WTC11 (cell line): Measurements from ENCODE around the gene INHBC. TPM values are rescaled to one million over a fixed set of nuclear protein-coding genes. Genes with fewer than 3 reads are reported as not detected.

ENCODE experiments used
- ATAC-seq: fragments of 200-7000 bp; cut with Tn5 transposase; 2 replicates; pipeline ENCODE4 v1.10.0; 2021; ENCODE audit warnings: mild to moderate bottlenecking, moderate library complexity
- CTCF ChIA-PET: fragments of 300-600 bp; sonication (Branson Sonifier 250); formaldehyde crosslinking; loops from one replicate; lab custom pipeline; 2021; ENCODE audit warnings: antibody characterized with exemption; lab: Charles Lee
- POLR2A ChIA-PET: fragments of 350-600 bp; sonication (Branson Sonifier 250); formaldehyde crosslinking; loops from one replicate; lab custom pipeline; 2021; ENCODE audit warnings: antibody characterized with exemption; lab: Charles Lee
- DNase-seq: peaks from one replicate; pipeline ENCODE4 v3.0.0; 2021; ENCODE audit warnings: low spot score
- H3K27ac Mint-ChIP-seq: 2 replicates; pipeline ENCODE4 v1.8.0; 2021; ENCODE audit warnings: mixed read lengths
- H3K27me3 Mint-ChIP-seq: 2 replicates; pipeline ENCODE4 v1.8.0; 2021; ENCODE audit warnings: low read depth, mild to moderate bottlenecking, moderate library complexity, mixed read lengths
- H3K36me3 Mint-ChIP-seq: 2 replicates; pipeline ENCODE4 v1.8.0; 2021; ENCODE audit warnings: mixed read lengths
- H3K4me1 Mint-ChIP-seq: 2 replicates; pipeline ENCODE4 v1.8.0; 2022; ENCODE audit warnings: mixed read lengths
- H3K4me3 Mint-ChIP-seq: 2 replicates; pipeline ENCODE4 v1.8.0; 2021; ENCODE audit warnings: mild to moderate bottlenecking, moderate library complexity, mixed read lengths
- H3K9me3 Mint-ChIP-seq: 2 replicates; pipeline ENCODE4 v1.8.0; 2021; ENCODE audit warnings: mixed read lengths
- ESRRA ChIP-seq: sonication (generic); formaldehyde crosslinking; IDR thresholded peaks from 2 replicates; pipeline ENCODE4 v1.8.1; 2022; ENCODE audit warnings: mild to moderate bottlenecking, missing genetic modification reagents, borderline replicate concordance
- FOXP1 ChIP-seq: sonication (generic); formaldehyde crosslinking; IDR thresholded peaks from 2 replicates; pipeline ENCODE4 v1.8.0; 2022; ENCODE audit warnings: missing genetic modification reagents, mild to moderate bottlenecking, moderate library complexity, borderline replicate concordance
- GRHL2 ChIP-seq: fragments of 250-450 bp; sonication (Bioruptor Pico); IDR thresholded peaks from 2 replicates; pipeline ENCODE4 v1.8.0; 2022; ENCODE audit warnings: mild to moderate bottlenecking, moderate library complexity; ENCODE audit not compliant: insufficient replicate concordance, severe bottlenecking
- JUN ChIP-seq: sonication (generic); formaldehyde crosslinking; IDR thresholded peaks from 2 replicates; pipeline ENCODE4 v1.8.0; 2023; ENCODE audit warnings: mild to moderate bottlenecking, missing genetic modification reagents
- NFE2L1 ChIP-seq: sonication (generic); formaldehyde crosslinking; IDR thresholded peaks from 2 replicates; pipeline ENCODE4 v1.8.1; 2023; ENCODE audit warnings: missing genetic modification reagents
- PRRX2 ChIP-seq: fragments of 250-450 bp; sonication (Bioruptor Pico); IDR thresholded peaks from 2 replicates; pipeline ENCODE4 v1.8.0; 2021; ENCODE audit warnings: mild to moderate bottlenecking
- SMAD3 ChIP-seq: sonication (generic); formaldehyde crosslinking; IDR thresholded peaks from 2 replicates; pipeline ENCODE4 v1.8.0; 2022; ENCODE audit warnings: missing genetic modification reagents, mild to moderate bottlenecking, borderline replicate concordance
- SP1 ChIP-seq: sonication (generic); formaldehyde crosslinking; conservative IDR thresholded peaks from 2 replicates; pipeline ENCODE4 v1.8.1; 2022; ENCODE audit warnings: missing genetic modification reagents
- TP53 ChIP-seq: sonication (generic); formaldehyde crosslinking; IDR thresholded peaks from 2 replicates; pipeline ENCODE4 v1.8.1; 2023; ENCODE audit warnings: mild to moderate bottlenecking, missing genetic modification reagents
- total RNA-seq: library from RNA; stranded (reverse); gene quantifications from 3 replicates; pipeline ENCODE4 v1.2.3, GENCODE V29; 2021
- TF ChIP-seq, protein P1 (sequence below): fragments of 200-600 bp; IDR thresholded peaks from 2 replicates; pipeline ENCODE4 v1.8.0; 2022; ENCODE audit warnings: antibody characterized with exemption
- TF ChIP-seq, protein P2 (sequence below): sonication (generic); formaldehyde crosslinking; IDR thresholded peaks from 2 replicates; pipeline ENCODE4 v1.8.0; 2023; ENCODE audit warnings: missing genetic modification reagents, mild to moderate bottlenecking, borderline replicate concordance
- TF ChIP-seq, protein P3 (sequence below): fragments of 250-450 bp; sonication (Bioruptor Pico); IDR thresholded peaks from 2 replicates; pipeline ENCODE4 v1.9.0; 2021; ENCODE audit warnings: mild to moderate bottlenecking, borderline replicate concordance
- TF ChIP-seq, protein P4 (sequence below): fragments of 250-450 bp; sonication (Bioruptor Pico); IDR thresholded peaks from 2 replicates; pipeline ENCODE4 v1.9.0; 2021; ENCODE audit warnings: mild to moderate bottlenecking
- TF ChIP-seq, protein P5 (sequence below): sonication (generic); formaldehyde crosslinking; IDR thresholded peaks from 2 replicates; pipeline ENCODE4 v1.8.0; 2022; ENCODE audit warnings: mild to moderate bottlenecking, missing genetic modification reagents

The INHBC gene
- total RNA-seq, 1 experiment from 2014 or later = 0.20 TPM

DNA sequence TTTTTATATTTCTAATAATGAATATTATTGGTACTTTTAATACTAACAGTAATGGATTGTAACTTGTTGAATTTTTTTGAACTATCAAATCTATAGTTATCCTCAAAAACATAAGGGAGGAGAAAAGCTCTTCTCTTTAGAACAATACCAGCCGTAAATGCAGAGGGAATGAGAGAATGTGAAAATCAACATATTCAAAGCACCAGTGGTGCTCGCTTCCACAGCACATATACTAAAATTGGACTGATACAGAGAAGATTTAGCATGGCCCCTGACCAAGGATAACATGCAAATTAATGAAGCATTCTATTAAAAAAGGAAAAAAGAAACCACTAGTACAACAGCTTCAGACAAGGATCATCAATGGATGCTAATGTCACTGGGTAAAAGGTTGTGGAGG is 19.5 kb upstream of the INHBC start:
- no peak for DNase-seq
- H3K4me1 Mint-ChIP-seq = peaks cover 12% of the 10 kb centered on the region
- H3K36me3 Mint-ChIP-seq = no peaks in the 10 kb centered on the region
- no peak overlapping the region for H3K4me3 Mint-ChIP-seq
- no peaks in the 10 kb centered on the region for H3K9me3 Mint-ChIP-seq
- TF ChIP-seq SMAD3 (CRISPR knock-in tag) (no peak), JUN (CRISPR knock-in tag) (no peak), TP53 (no peak), SP1 (CRISPR knock-in tag) (no peak), PRRX2 (CRISPR knock-in tag) (no peak), FOXP1 (CRISPR knock-in tag) (no peak), GRHL2 (no peak), ESRRA (no peak), NFE2L1 (CRISPR knock-in tag) (no peak)
- TF ChIP-seq, protein P1, sequence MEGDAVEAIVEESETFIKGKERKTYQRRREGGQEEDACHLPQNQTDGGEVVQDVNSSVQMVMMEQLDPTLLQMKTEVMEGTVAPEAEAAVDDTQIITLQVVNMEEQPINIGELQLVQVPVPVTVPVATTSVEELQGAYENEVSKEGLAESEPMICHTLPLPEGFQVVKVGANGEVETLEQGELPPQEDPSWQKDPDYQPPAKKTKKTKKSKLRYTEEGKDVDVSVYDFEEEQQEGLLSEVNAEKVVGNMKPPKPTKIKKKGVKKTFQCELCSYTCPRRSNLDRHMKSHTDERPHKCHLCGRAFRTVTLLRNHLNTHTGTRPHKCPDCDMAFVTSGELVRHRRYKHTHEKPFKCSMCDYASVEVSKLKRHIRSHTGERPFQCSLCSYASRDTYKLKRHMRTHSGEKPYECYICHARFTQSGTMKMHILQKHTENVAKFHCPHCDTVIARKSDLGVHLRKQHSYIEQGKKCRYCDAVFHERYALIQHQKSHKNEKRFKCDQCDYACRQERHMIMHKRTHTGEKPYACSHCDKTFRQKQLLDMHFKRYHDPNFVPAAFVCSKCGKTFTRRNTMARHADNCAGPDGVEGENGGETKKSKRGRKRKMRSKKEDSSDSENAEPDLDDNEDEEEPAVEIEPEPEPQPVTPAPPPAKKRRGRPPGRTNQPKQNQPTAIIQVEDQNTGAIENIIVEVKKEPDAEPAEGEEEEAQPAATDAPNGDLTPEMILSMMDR = no peak
- TF ChIP-seq, protein P2, sequence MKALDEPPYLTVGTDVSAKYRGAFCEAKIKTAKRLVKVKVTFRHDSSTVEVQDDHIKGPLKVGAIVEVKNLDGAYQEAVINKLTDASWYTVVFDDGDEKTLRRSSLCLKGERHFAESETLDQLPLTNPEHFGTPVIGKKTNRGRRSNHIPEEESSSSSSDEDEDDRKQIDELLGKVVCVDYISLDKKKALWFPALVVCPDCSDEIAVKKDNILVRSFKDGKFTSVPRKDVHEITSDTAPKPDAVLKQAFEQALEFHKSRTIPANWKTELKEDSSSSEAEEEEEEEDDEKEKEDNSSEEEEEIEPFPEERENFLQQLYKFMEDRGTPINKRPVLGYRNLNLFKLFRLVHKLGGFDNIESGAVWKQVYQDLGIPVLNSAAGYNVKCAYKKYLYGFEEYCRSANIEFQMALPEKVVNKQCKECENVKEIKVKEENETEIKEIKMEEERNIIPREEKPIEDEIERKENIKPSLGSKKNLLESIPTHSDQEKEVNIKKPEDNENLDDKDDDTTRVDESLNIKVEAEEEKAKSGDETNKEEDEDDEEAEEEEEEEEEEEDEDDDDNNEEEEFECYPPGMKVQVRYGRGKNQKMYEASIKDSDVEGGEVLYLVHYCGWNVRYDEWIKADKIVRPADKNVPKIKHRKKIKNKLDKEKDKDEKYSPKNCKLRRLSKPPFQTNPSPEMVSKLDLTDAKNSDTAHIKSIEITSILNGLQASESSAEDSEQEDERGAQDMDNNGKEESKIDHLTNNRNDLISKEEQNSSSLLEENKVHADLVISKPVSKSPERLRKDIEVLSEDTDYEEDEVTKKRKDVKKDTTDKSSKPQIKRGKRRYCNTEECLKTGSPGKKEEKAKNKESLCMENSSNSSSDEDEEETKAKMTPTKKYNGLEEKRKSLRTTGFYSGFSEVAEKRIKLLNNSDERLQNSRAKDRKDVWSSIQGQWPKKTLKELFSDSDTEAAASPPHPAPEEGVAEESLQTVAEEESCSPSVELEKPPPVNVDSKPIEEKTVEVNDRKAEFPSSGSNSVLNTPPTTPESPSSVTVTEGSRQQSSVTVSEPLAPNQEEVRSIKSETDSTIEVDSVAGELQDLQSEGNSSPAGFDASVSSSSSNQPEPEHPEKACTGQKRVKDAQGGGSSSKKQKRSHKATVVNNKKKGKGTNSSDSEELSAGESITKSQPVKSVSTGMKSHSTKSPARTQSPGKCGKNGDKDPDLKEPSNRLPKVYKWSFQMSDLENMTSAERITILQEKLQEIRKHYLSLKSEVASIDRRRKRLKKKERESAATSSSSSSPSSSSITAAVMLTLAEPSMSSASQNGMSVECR (CRISPR knock-in tag) = no peak
- TF ChIP-seq, protein P3, sequence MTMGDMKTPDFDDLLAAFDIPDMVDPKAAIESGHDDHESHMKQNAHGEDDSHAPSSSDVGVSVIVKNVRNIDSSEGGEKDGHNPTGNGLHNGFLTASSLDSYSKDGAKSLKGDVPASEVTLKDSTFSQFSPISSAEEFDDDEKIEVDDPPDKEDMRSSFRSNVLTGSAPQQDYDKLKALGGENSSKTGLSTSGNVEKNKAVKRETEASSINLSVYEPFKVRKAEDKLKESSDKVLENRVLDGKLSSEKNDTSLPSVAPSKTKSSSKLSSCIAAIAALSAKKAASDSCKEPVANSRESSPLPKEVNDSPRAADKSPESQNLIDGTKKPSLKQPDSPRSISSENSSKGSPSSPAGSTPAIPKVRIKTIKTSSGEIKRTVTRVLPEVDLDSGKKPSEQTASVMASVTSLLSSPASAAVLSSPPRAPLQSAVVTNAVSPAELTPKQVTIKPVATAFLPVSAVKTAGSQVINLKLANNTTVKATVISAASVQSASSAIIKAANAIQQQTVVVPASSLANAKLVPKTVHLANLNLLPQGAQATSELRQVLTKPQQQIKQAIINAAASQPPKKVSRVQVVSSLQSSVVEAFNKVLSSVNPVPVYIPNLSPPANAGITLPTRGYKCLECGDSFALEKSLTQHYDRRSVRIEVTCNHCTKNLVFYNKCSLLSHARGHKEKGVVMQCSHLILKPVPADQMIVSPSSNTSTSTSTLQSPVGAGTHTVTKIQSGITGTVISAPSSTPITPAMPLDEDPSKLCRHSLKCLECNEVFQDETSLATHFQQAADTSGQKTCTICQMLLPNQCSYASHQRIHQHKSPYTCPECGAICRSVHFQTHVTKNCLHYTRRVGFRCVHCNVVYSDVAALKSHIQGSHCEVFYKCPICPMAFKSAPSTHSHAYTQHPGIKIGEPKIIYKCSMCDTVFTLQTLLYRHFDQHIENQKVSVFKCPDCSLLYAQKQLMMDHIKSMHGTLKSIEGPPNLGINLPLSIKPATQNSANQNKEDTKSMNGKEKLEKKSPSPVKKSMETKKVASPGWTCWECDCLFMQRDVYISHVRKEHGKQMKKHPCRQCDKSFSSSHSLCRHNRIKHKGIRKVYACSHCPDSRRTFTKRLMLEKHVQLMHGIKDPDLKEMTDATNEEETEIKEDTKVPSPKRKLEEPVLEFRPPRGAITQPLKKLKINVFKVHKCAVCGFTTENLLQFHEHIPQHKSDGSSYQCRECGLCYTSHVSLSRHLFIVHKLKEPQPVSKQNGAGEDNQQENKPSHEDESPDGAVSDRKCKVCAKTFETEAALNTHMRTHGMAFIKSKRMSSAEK = no peak
- TF ChIP-seq, protein P4, sequence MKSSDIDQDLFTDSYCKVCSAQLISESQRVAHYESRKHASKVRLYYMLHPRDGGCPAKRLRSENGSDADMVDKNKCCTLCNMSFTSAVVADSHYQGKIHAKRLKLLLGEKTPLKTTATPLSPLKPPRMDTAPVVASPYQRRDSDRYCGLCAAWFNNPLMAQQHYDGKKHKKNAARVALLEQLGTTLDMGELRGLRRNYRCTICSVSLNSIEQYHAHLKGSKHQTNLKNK = no peak
- TF ChIP-seq, protein P5, sequence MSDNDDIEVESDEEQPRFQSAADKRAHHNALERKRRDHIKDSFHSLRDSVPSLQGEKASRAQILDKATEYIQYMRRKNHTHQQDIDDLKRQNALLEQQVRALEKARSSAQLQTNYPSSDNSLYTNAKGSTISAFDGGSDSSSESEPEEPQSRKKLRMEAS (CRISPR knock-in tag) = no peak
- ATAC-seq = no peak
- POLR2A ChIA-PET = interaction anchor here (0.5 kb wide), 1 partner anchor 107 kb away, joined by 4 read pairs; no protein-coding TSS in a partner anchor
- no peaks in the 10 kb centered on the region for H3K27me3 Mint-ChIP-seq
- CTCF ChIA-PET = interaction anchor here (1.4 to 2.0 kb wide), 2 partner anchors 37 to 46 kb away, joined by 4 to 9 read pairs; no protein-coding TSS in a partner anchor
- peak overlapping the region; percentile 36; the same call in 1 of the 2 replicates for H3K27ac Mint-ChIP-seq
